Measurements from ENCODE around the gene OR2T34.

- TF ChIP-seq CTCF (conservative IDR thresholded peaks at IDR 0.05) (no peak), ZFX (IDR thresholded peaks at IDR 0.05) (no peak)
Measured at GRCh38 chr1:248613742-248614141, 39.2 kb upstream of the OR2T34 start.

All from C4-2B (cell line).